ENCODE data around the gene STN1. TPM values are rescaled to one million over a fixed set of nuclear protein-coding genes. Genes with fewer than 3 reads are reported as not detected.

The STN1 gene
- polyA plus RNA-seq, 1 of the 3 experiments (the other 2 are of a cell fraction) = 22.1 TPM

DNA sequence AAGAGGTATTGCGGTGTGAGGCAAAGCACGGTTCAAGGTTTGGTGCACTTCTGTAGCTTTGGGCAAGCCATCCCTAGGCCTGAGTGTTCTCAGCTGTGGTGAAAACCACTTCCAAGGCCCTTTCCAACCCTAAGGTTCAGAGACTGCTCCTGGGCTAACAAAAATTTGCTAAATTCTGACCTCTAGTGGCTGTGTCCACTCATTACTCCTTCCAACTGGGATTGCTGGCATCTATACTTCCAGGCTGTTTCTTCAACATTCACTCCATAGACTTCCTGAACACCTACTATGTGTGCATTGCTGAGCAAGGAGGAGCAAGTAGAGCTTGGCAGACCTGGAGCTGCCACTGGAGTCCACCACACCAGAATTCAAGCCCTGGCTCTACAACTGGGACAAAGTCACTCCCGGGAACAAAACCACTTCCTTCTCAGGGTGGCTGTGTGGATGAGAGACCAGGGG lies 33.3 kb downstream of the STN1 start:
- Histone ChIP-seq H3K27me3 (ENCODE audit: insufficient read depth) (no peaks in the 10 kb centered on the region), H3K9me2 (no peaks in the 10 kb centered on the region), H3K9ac (no peak overlapping the region), H2AFZ (ENCODE audit: low read depth) (no peak overlapping the region), H3K79me2 (ENCODE audit: insufficient read depth) (no peaks in the 10 kb centered on the region), H3K27ac (ENCODE audit: low read depth in 2 of 2, low read length in 1 of 2) (no peak overlapping the region), H3K4me3 (ENCODE audit: low read depth in 2 of 2, low read length in 1 of 2) (no peak overlapping the region; a peak in 1 of 4 replicates), H3F3A (replicated peaks; ENCODE audit: insufficient read depth) (peaks cover 12% of the 10 kb centered on the region), H3K9me3 (no peaks in the 10 kb centered on the region), H4K20me1 (ENCODE audit: insufficient read depth) (no peaks in the 10 kb centered on the region), H3K36me3 (replicated peaks in 1 of 2; ENCODE audit: control insufficient read depth in 1 of 2, insufficient read depth in 2 of 2, low read length in 1 of 2) (peaks cover 26 to 58% of the 10 kb centered on the region in 2 experiments), H3K4me2 (no peak overlapping the region), H3K4me1 (ENCODE audit: control insufficient read depth in 1 of 2, insufficient read depth in 2 of 2, low read depth in 1 of 2, low read length in 1 of 2) (peaks cover 18 to 26% of the 10 kb centered on the region in 2 experiments; a peak in 2 of 4 replicates)
- 44% methylated on average over 2 of the region's 3 CpGs for WGBS (ENCODE audit: low lambda C conversion rate)
- CTCF ChIA-PET = interaction anchor here (0.6 to 5.0 kb wide), 61 partner anchors 10 to 391 kb away, joined by 3 to 134 read pairs (median 4); partner anchors contain the start of genes SH3PXD2A and STN1
- POLR2A ChIA-PET = no interaction called here
- peak; percentile 68 for DNase-seq
- TF ChIP-seq CHD2 (IDR thresholded peaks at IDR 0.05; ENCODE audit: low read length, partially characterized antibody) = no peak
- TF ChIP-seq, protein P1, sequence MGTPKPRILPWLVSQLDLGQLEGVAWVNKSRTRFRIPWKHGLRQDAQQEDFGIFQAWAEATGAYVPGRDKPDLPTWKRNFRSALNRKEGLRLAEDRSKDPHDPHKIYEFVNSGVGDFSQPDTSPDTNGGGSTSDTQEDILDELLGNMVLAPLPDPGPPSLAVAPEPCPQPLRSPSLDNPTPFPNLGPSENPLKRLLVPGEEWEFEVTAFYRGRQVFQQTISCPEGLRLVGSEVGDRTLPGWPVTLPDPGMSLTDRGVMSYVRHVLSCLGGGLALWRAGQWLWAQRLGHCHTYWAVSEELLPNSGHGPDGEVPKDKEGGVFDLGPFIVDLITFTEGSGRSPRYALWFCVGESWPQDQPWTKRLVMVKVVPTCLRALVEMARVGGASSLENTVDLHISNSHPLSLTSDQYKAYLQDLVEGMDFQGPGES (IDR thresholded peaks at IDR 0.05; ENCODE audit: low read depth, low read length) = no peak
- TF ChIP-seq SMC3 (IDR thresholded peaks at IDR 0.05; ENCODE audit: low read depth, low read length) = peak; percentile 89
- no peak for TF ChIP-seq RCOR1 (IDR thresholded peaks at IDR 0.05; ENCODE audit: low read length)
- no peak for TF ChIP-seq REST (IDR thresholded peaks at IDR 0.05; ENCODE audit: low read depth, low read length)
- TF ChIP-seq RXRA (IDR thresholded peaks at IDR 0.05; ENCODE audit: borderline replicate concordance, low read depth) = no peak
- TF ChIP-seq TEAD4 (IDR thresholded peaks at IDR 0.05; ENCODE audit: borderline replicate concordance, insufficient read depth) = no peak
- TF ChIP-seq NFIC (IDR thresholded peaks at IDR 0.05; ENCODE audit: borderline replicate concordance) = no peak
- no peak for TF ChIP-seq PBX3 (IDR thresholded peaks at IDR 0.05)
- TF ChIP-seq RAD21 (IDR thresholded peaks at IDR 0.05; ENCODE audit: low read length) = peak; percentile 92
- TF ChIP-seq MXI1 (IDR thresholded peaks at IDR 0.05; ENCODE audit: low read depth, low read length) = no peak
- no peak for TF ChIP-seq POLR2AphosphoS5 (IDR thresholded peaks at IDR 0.05; ENCODE audit: low read depth, low read length)
- TF ChIP-seq GATA2 (CRISPR knock-in tag; IDR thresholded peaks at IDR 0.05) = no peak
- no peak for TF ChIP-seq YY1 (IDR thresholded peaks at IDR 0.05; ENCODE audit: low read depth)
- no peak for TF ChIP-seq EP300 (IDR thresholded peaks at IDR 0.05; ENCODE audit: borderline replicate concordance in 1 of 2, low read depth in 1 of 2, low read length in 1 of 2)
- TF ChIP-seq, protein P2, sequence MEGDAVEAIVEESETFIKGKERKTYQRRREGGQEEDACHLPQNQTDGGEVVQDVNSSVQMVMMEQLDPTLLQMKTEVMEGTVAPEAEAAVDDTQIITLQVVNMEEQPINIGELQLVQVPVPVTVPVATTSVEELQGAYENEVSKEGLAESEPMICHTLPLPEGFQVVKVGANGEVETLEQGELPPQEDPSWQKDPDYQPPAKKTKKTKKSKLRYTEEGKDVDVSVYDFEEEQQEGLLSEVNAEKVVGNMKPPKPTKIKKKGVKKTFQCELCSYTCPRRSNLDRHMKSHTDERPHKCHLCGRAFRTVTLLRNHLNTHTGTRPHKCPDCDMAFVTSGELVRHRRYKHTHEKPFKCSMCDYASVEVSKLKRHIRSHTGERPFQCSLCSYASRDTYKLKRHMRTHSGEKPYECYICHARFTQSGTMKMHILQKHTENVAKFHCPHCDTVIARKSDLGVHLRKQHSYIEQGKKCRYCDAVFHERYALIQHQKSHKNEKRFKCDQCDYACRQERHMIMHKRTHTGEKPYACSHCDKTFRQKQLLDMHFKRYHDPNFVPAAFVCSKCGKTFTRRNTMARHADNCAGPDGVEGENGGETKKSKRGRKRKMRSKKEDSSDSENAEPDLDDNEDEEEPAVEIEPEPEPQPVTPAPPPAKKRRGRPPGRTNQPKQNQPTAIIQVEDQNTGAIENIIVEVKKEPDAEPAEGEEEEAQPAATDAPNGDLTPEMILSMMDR (IDR thresholded peaks at IDR 0.05) = peak; percentile 81
- TF ChIP-seq, protein P3, sequence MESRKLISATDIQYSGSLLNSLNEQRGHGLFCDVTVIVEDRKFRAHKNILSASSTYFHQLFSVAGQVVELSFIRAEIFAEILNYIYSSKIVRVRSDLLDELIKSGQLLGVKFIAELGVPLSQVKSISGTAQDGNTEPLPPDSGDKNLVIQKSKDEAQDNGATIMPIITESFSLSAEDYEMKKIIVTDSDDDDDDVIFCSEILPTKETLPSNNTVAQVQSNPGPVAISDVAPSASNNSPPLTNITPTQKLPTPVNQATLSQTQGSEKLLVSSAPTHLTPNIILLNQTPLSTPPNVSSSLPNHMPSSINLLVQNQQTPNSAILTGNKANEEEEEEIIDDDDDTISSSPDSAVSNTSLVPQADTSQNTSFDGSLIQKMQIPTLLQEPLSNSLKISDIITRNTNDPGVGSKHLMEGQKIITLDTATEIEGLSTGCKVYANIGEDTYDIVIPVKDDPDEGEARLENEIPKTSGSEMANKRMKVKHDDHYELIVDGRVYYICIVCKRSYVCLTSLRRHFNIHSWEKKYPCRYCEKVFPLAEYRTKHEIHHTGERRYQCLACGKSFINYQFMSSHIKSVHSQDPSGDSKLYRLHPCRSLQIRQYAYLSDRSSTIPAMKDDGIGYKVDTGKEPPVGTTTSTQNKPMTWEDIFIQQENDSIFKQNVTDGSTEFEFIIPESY (IDR thresholded peaks at IDR 0.05; ENCODE audit: borderline replicate concordance, low read depth) = no peak
- no peak for TF ChIP-seq FOXJ3 (CRISPR knock-in tag; IDR thresholded peaks at IDR 0.05)
- TF ChIP-seq MAX (IDR thresholded peaks at IDR 0.05; ENCODE audit: low read depth) = no peak
- no peak for TF ChIP-seq MEF2A (IDR thresholded peaks at IDR 0.05; ENCODE audit: borderline replicate concordance, low read depth)
- no peak for TF ChIP-seq EZH2phosphoT487 (IDR thresholded peaks at IDR 0.05; ENCODE audit: borderline replicate concordance, low read depth)
- TF ChIP-seq FOXM1 (IDR thresholded peaks at IDR 0.05; ENCODE audit: low read depth) = no peak
- TF ChIP-seq SIN3A (IDR thresholded peaks at IDR 0.05; ENCODE audit: borderline replicate concordance, low read depth, low read length) = no peak
